ENCODE measurements around the gene CAMK1G. TPM values are rescaled to one million over a fixed set of nuclear protein-coding genes. Genes with fewer than 3 reads are reported as not detected.

The CAMK1G gene
- total and polyA plus RNA-seq, 11 donors: 0.30 to 0.48 TPM; not detected in 9

DNA sequence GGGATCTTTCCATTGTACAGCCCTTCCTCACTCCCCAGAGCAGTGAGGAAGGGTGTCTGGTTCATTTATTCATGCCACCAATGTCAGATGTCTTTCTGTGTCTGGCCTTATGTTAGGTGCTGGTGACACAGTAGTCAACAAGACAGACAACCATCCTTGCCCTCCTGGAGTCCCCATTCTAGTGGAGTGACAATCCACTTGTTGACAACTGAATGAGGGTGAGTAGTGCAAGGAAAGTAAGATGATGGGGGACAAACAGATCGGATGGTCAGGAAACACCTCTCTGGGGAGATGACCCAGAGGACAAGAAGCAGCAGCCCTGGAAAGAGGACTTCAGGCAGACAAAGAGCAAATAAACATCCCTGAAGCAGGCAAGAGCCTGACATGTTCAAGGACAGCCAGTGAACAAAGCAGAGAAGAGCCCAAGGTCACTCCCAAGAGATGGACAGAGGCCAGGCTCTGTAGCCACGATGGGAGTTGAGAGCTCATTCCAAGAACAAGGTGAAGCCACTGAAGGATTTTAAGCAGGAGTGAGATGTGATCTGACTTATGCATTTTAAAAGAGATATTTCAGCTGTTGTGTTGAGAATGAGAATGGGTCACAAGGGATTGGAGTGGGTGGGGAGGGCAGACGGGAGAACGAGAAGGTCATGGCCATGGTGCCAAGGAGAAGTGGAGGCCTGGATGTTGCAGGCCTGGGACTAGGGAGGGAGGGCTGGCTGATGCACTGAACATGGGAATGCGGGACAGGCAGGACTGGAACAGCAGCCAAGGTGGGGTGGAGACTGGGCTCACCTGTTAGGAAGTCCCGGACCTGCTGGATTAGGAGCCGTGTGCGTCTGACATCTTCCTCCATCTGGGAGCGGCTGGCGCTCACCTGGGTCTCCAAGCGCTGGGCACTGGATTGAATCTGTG lies 38.5 kb downstream of the CAMK1G start:
- H3K4me3 ChIP-seq: no peak overlapping the region
- no peaks in the 10 kb centered on the region for H3K27me3 ChIP-seq
- peak in 1 of 5 donors; percentile 33 for DNase-seq
- intact Hi-C loops (cut with DNase I): loop anchor here in 2 of 10 donors (5.0 to 10.0 kb wide), 2 partner anchors 35 to 73 kb away; no protein-coding TSS in a partner anchor
- H3K36me3 ChIP-seq: no peaks in the 10 kb centered on the region
- WGBS, 4 donors: 69 to 73% (median 71%) methylated on average over 11 of the region's 11 CpGs
- TF ChIP-seq POLR2A (IDR thresholded peaks at IDR 0.05) (no peak), CTCF (IDR thresholded peaks at IDR 0.05) (no peak)
- ATAC-seq: peak in 1 of 4 donors; percentile 8
- H3K9me3 ChIP-seq: no peaks in the 10 kb centered on the region
- H3K27ac ChIP-seq: peak overlapping the region; percentile 4 to 74 (median 50)
- peaks cover 0 to 73% (median 39%) of the 10 kb centered on the region in 12 donors for H3K4me1 ChIP-seq

DNA sequence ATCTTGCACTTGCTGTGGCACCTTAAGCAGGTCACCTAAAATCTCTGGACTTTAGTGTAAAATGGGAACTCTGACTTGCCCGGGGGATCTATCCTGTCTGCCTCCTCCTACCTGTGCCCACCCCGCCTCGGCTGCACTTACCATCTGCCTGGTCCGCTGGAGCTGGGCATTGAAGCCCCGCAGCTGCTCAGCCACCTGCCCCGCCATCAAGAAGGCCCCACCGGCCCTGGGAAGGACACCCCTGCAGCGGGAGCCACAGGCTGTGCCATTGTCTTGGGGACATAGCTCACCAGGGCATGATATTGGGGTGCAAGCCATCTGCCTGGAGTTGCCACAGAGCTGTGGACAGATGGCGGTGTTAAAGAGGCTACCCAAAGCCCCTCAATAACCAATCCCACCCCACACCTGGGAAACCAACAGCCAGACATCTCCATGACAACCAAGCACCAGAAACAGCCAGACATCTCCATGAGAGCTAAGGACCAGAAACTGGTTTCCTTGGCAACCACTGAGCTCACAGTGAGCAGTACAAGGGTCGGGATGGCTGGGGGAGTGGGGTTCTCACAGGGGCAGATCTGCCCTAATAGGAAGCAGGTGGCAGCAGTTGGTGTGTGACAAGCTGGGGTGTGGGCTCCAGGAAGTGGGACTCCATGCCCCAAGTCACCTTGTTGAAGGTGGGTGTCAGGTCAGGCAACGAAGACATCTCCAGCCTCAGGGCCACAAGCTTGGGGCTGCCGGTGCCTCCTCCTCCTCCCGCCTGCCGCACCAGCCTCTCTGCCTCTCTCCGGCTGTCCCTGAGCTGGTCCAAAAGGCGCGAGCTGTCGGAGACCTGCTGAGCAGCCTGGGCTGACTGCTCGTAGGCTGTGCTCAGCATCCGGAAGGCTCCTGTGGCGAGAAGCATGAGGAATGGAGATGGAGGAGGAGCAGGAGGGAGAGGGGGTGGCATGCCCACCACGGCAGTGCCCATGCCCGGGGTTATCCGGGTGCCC lies 39.6 kb downstream of the CAMK1G start:
- intact Hi-C loops (cut with DNase I): loop anchor here in 2 of 10 donors (5.0 to 10.0 kb wide), 2 partner anchors 36 to 72 kb away; no protein-coding TSS in a partner anchor
- no peak for DNase-seq
- Histone ChIP-seq H3K27ac (peak overlapping the region in 2 of 12 donors; percentile 65 to 69), H3K36me3 (no peaks in the 10 kb centered on the region), H3K9me3 (no peaks in the 10 kb centered on the region), H3K4me3 (no peak overlapping the region), H3K4me1 (peaks cover 0 to 72% (median 43%) of the 10 kb centered on the region in 12 donors), H3K27me3 (no peaks in the 10 kb centered on the region)
- TF ChIP-seq CTCF (IDR thresholded peaks at IDR 0.05) (no peak), POLR2A (IDR thresholded peaks at IDR 0.05) (no peak)
- ATAC-seq: no peak
- WGBS, 4 donors: 92 to 98% (median 93%) methylated on average over 21 to 24 of the region's 24 CpGs

GRCh38 chr1:209624558-209625549 lies 41.3 kb downstream of the CAMK1G start:
- DNase-seq: peak in 4 of 5 donors; percentile 65 to 82 (median 74)
- Histone ChIP-seq H3K36me3 (no peaks in the 10 kb centered on the region), H3K27ac (peak overlapping the region in 11 of 12 donors; percentile 37 to 80 (median 56)), H3K9me3 (no peaks in the 10 kb centered on the region), H3K27me3 (no peaks in the 10 kb centered on the region), H3K4me3 (no peak overlapping the region), H3K4me1 (peaks cover 0 to 61% (median 38%) of the 10 kb centered on the region in 12 donors)
- intact Hi-C loops (cut with DNase I): loop anchor here in 9 of 10 donors (5.0 to 10.0 kb wide), 7 partner anchors 33 to 122 kb away; partner anchors contain the start of gene G0S2 (in 1 of the 9)
- ATAC-seq: peak; percentile 72 to 83 (median 80)
- 68 to 74% (median 72%) methylated on average over 12 to 15 of the region's 15 CpGs for WGBS, 4 donors
- no peak for TF ChIP-seq POLR2A (IDR thresholded peaks at IDR 0.05)
- peak in 4 of 12 donors; percentile 13 to 23 (median 15) for TF ChIP-seq CTCF (IDR thresholded peaks at IDR 0.05)

Measured in heart left ventricle (tissue), 16 donors.